Glutamatergic neuron (in vitro differentiated cells): ENCODE results near the gene DYNC2H1. TPM values are rescaled to one million over a fixed set of nuclear protein-coding genes. Genes with fewer than 3 reads are reported as not detected.

Experiments
- DNase-seq: peaks from one replicate; pipeline ENCODE4 v3.0.0; 2022
- H3K27ac Mint-ChIP-seq: one replicate; pipeline ENCODE4 v1.8.0; 2020; ENCODE audit warnings: mild to moderate bottlenecking, mixed read lengths, inconsistent platforms; ENCODE audit not compliant: unreplicated experiment
- H3K27me3 Mint-ChIP-seq: one replicate; pipeline ENCODE4 v1.8.0; 2020; ENCODE audit warnings: mild to moderate bottlenecking, moderate library complexity, mixed read lengths, inconsistent platforms; ENCODE audit not compliant: unreplicated experiment
- H3K36me3 Mint-ChIP-seq: one replicate; pipeline ENCODE4 v1.8.0; 2020; ENCODE audit warnings: mild to moderate bottlenecking, mixed read lengths, inconsistent platforms; ENCODE audit not compliant: unreplicated experiment
- H3K4me1 Mint-ChIP-seq: one replicate; pipeline ENCODE4 v1.8.0; 2020; ENCODE audit warnings: mild to moderate bottlenecking, low read depth, mixed read lengths, inconsistent platforms; ENCODE audit not compliant: unreplicated experiment
- H3K4me3 Mint-ChIP-seq: one replicate; pipeline ENCODE4 v1.8.0; 2020; ENCODE audit warnings: mild to moderate bottlenecking, mixed read lengths, inconsistent platforms; ENCODE audit not compliant: unreplicated experiment
- H3K9me3 Mint-ChIP-seq: one replicate; pipeline ENCODE4 v1.8.0; 2020; ENCODE audit warnings: mild to moderate bottlenecking, moderate library complexity, mixed read lengths, inconsistent platforms; ENCODE audit not compliant: unreplicated experiment
- total RNA-seq: library from RNA; stranded (reverse); fragmentation: NEBNext Ultra II Directional; extraction: Animal tissue kit (Norgen Biotek cat#: 25700); gene quantifications from one replicate; pipeline ENCODE4 v1.2.1, GENCODE V29; 2021; ENCODE audit not compliant: unreplicated experiment
- TF ChIP-seq, protein P1 (sequence below): fragments of 200-600 bp; sonication (generic); IDR thresholded peaks from one replicate; pipeline ENCODE4 v1.5.0; 2021; ENCODE audit not compliant: partially characterized antibody, unreplicated experiment

DYNC2H1 gene
- total RNA-seq, 1 donor from 2014 or later: 9.7 TPM

DNA sequence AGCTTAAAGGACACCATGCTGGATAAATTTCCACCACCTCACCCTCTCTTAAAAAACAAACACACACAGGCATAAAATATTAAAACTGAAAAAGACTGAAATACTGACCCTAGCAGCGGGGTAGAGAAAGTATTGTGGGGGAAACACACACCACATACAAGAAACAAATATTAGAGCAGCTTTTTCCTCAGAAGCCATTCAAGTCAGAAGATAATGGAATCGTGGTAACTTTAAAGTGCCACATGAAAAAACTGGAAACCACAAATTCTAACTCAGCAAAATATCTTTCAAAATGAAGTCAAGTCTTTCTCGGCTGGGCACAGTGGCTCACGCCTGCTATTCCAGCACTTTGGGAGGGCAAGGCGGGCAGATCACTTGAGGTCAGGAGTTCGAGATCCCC, 223.2 kb downstream of the DYNC2H1 start:
- no peaks in the 10 kb centered on the region for H3K9me3 Mint-ChIP-seq
- H3K27ac Mint-ChIP-seq: no peak overlapping the region
- H3K36me3 Mint-ChIP-seq: no peaks in the 10 kb centered on the region
- H3K27me3 Mint-ChIP-seq: no peaks in the 10 kb centered on the region
- H3K4me1 Mint-ChIP-seq: no peaks in the 10 kb centered on the region
- no peak for DNase-seq
- H3K4me3 Mint-ChIP-seq: no peak overlapping the region
- TF ChIP-seq, protein P1, sequence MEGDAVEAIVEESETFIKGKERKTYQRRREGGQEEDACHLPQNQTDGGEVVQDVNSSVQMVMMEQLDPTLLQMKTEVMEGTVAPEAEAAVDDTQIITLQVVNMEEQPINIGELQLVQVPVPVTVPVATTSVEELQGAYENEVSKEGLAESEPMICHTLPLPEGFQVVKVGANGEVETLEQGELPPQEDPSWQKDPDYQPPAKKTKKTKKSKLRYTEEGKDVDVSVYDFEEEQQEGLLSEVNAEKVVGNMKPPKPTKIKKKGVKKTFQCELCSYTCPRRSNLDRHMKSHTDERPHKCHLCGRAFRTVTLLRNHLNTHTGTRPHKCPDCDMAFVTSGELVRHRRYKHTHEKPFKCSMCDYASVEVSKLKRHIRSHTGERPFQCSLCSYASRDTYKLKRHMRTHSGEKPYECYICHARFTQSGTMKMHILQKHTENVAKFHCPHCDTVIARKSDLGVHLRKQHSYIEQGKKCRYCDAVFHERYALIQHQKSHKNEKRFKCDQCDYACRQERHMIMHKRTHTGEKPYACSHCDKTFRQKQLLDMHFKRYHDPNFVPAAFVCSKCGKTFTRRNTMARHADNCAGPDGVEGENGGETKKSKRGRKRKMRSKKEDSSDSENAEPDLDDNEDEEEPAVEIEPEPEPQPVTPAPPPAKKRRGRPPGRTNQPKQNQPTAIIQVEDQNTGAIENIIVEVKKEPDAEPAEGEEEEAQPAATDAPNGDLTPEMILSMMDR: no peak

DNA sequence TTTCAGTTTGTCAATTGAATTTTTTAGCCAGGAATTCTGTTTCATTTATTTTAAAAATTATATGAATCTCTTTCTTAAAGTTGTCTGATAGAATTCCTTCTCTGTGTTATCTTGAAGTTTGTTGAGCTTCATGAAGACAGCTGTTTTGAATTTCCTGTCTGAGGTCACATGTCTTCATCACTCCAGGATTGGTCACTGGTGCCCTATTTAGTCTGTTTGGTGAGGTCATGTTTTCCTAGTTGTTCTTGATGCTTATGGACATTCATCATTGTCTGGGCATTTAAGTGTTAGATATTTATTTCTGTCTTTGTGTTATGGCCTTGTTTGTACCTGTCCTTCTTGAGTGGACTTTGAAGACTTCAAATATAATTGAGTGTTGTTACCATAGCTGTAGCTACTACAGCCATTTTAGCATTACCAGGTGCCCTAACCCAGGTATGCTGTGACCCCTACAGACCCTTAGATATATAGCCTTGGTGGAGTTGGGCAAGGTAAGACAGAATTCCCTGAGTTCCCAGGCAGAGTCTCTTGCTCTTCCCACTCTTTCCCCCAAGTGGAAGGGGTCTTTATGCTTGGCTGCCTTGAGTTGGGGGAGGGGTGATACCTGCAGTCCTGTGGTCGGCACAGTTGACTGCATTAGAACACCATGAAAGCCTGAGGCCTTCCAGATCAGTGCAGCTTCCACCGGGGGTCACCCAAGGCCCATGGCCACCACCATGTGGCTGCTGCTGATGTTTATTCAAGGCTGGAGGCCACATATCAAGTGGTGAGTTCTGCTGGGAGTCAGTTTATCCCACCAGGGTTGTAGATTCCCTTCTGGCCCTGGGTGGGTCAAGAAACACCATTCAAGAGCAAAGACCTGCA, 229.6 kb downstream of the DYNC2H1 start:
- no peak overlapping the region for H3K27ac Mint-ChIP-seq
- H3K9me3 Mint-ChIP-seq: no peaks in the 10 kb centered on the region
- peak; percentile 27 for DNase-seq
- no peaks in the 10 kb centered on the region for H3K36me3 Mint-ChIP-seq
- TF ChIP-seq, protein P1: no peak
- H3K4me1 Mint-ChIP-seq: no peaks in the 10 kb centered on the region
- no peak overlapping the region for H3K4me3 Mint-ChIP-seq
- H3K27me3 Mint-ChIP-seq: no peaks in the 10 kb centered on the region

DNA sequence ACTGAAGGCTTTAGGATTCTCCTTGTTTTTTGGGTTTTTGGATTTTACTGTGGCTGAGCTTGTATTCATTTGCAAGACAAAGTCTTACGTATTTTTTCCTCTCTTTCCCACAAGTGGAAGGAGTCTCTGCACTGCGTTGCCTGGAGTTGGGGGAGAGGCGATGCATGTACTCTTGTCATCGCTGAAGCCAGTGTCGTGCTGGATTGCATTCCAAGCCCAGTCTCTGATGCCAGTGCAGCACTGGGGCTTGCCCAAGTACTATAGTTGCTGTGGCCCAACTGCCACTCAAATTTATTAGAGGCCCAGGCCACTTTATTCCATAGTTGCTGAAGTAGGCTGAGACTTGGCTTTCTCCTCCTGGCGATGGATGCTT, 230.2 kb downstream of the DYNC2H1 start:
- H3K27ac Mint-ChIP-seq: no peak overlapping the region
- H3K9me3 Mint-ChIP-seq: no peaks in the 10 kb centered on the region
- no peak overlapping the region for H3K4me3 Mint-ChIP-seq
- TF ChIP-seq, protein P1: no peak
- no peak for DNase-seq
- H3K4me1 Mint-ChIP-seq: peaks cover 4% of the 10 kb centered on the region
- no peaks in the 10 kb centered on the region for H3K27me3 Mint-ChIP-seq
- H3K36me3 Mint-ChIP-seq: no peaks in the 10 kb centered on the region

DNA sequence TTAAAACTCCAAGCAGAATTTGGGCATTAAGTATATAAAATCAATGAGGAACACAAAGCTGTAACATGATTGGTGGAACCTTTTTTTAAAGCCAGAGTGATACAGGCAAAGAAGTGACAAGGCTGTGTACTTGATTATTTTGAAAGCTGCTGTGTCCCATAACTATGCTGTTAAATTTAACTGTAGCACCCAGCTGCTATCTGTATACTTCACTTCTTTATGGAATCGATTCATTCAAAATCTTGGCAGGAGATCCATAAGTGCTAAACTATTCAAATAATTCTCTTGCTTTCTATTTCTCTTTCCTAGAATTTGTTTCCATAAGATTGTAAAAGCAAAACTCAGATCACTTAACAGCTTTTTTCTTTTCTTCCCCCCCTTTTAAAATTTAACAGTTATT, 231.7 kb downstream of the DYNC2H1 start:
- DNase-seq: no peak
- Mint-ChIP-seq H3K4me1 (peaks cover 5% of the 10 kb centered on the region), H3K27me3 (no peaks in the 10 kb centered on the region), H3K27ac (no peak overlapping the region), H3K4me3 (no peak overlapping the region), H3K9me3 (no peaks in the 10 kb centered on the region), H3K36me3 (no peaks in the 10 kb centered on the region)
- TF ChIP-seq, protein P1: no peak

DNA sequence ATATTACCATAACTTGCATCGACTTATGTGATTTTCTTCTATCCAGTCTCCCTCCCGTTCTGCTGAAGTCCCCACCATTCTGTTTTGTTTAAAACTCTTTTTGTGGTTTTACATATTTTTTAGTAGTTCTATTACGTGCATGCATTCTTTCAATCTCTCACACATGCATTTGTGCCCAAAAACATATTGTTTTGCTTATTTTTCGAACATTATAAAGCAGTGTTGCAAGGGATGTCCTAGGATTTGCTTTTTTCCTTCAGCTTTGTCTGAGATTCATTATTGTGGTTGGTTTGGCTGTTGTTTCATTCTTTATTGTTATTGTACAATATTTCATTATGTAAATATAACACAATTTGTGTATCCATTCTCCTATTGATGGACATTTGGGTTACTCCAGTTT, 235.7 kb downstream of the DYNC2H1 start:
- Mint-ChIP-seq H3K9me3 (no peaks in the 10 kb centered on the region), H3K27me3 (no peaks in the 10 kb centered on the region), H3K36me3 (no peaks in the 10 kb centered on the region), H3K4me3 (no peak overlapping the region), H3K27ac (no peak overlapping the region), H3K4me1 (peaks cover 5% of the 10 kb centered on the region)
- DNase-seq: no peak
- TF ChIP-seq, protein P1: no peak
